MCF 10A (cell line): Measurements from ENCODE around the gene ZNF267. TPM values are rescaled to one million over a fixed set of nuclear protein-coding genes. Genes with fewer than 3 reads are reported as not detected.

Experiments
- BruUV-seq: library from RNA; stranded (reverse); fragments of 400-500 nt; replicated peaks from 2 replicates; lab custom pipeline; 2021; lab: Mats Ljungman, UMichigan
- CTCF ChIA-PET: fragments of 300-600 bp; sonication (Branson Sonifier 250); formaldehyde crosslinking; extraction: SDS; loops from one replicate; lab custom pipeline; 2021; ENCODE audit warnings: antibody characterized with exemption, inconsistent platforms; lab: Yijun Ruan, JAX
- POLR2A ChIA-PET: fragments of 300-600, 350-650 bp; sonication (Branson Sonifier 250); formaldehyde crosslinking; extraction: SDS; loops from one replicate; lab custom pipeline; 2020; ENCODE audit warnings: antibody characterized with exemption, inconsistent platforms; lab: Yijun Ruan, JAX
- DNase-seq: peaks from one replicate; pipeline ENCODE4 v3.0.0-alpha.2; 2018; ENCODE audit not compliant: unreplicated experiment
- H3K27ac Mint-ChIP-seq: one replicate; pipeline ENCODE4 v1.8.0; 2022; ENCODE audit warnings: mild to moderate bottlenecking, low read depth, mixed read lengths; ENCODE audit not compliant: unreplicated experiment
- H3K27me3 Mint-ChIP-seq: one replicate; pipeline ENCODE4 v1.8.0; 2022; ENCODE audit warnings: mixed read lengths; ENCODE audit not compliant: insufficient read depth, unreplicated experiment
- H3K36me3 Mint-ChIP-seq: one replicate; pipeline ENCODE4 v1.8.0; 2022; ENCODE audit warnings: mild to moderate bottlenecking, moderate library complexity, mixed read lengths; ENCODE audit not compliant: insufficient read depth, unreplicated experiment
- H3K4me1 Mint-ChIP-seq: one replicate; pipeline ENCODE4 v1.8.0; 2022; ENCODE audit warnings: mixed read lengths; ENCODE audit not compliant: insufficient read depth, unreplicated experiment
- H3K4me3 Mint-ChIP-seq: one replicate; pipeline ENCODE4 v1.8.0; 2022; ENCODE audit warnings: mild to moderate bottlenecking, moderate library complexity, mixed read lengths; ENCODE audit not compliant: unreplicated experiment
- H3K9me3 Mint-ChIP-seq: one replicate; pipeline ENCODE4 v1.8.0; 2022; ENCODE audit warnings: mixed read lengths; ENCODE audit not compliant: unreplicated experiment
- CTCF ChIP-seq: fragments of 200-600 bp; IDR thresholded peaks from one replicate; pipeline ENCODE4 v1.8.0; 2022; ENCODE audit warnings: antibody characterized with exemption, mild to moderate bottlenecking; ENCODE audit not compliant: unreplicated experiment
- intact Hi-C: fragments of 100-400 bp; cut with micrococcal nuclease; formaldehyde crosslinking; loops from 2 replicates; pipeline ENCODE4 v1.14.1; 2022
- total RNA-seq: library from RNA; stranded (reverse); gene quantifications from 2 replicates; pipeline ENCODE4 v1.2.3, GENCODE V29; 2022

Gene ZNF267
- total RNA-seq, 1 experiment from 2014 or later: 10.1 TPM

- peak; percentile 24 for DNase-seq
- TF ChIP-seq CTCF: no peak
- POLR2A ChIA-PET: interaction anchor here (0.6 to 3.1 kb wide), 5 partner anchors 162 to 759 kb away, joined by 3 to 16 read pairs (median 5); partner anchors contain the start of gene RUSF1
- no TSS peak for BruUV-seq
- intact Hi-C loops: no loop called here
- H3K27me3 Mint-ChIP-seq: no peaks in the 10 kb centered on the region
- peak overlapping the region; percentile 91 for H3K4me3 Mint-ChIP-seq
- CTCF ChIA-PET: interaction anchor here (0.6 to 10.1 kb wide), 2 partner anchors 16 to 887 kb away, joined by 4 to 108 read pairs; no protein-coding TSS in a partner anchor
- H3K4me1 Mint-ChIP-seq: peaks cover 42% of the 10 kb centered on the region
- peaks cover 27% of the 10 kb centered on the region for H3K36me3 Mint-ChIP-seq
- no peaks in the 10 kb centered on the region for H3K9me3 Mint-ChIP-seq
- H3K27ac Mint-ChIP-seq: peak overlapping the region; percentile 94
Measured at GRCh38 chr16:31875112-31875803, 1.7 kb downstream of the ZNF267 start.

- peaks cover 33% of the 10 kb centered on the region for H3K36me3 Mint-ChIP-seq
- H3K9me3 Mint-ChIP-seq: no peaks in the 10 kb centered on the region
- H3K27me3 Mint-ChIP-seq: no peaks in the 10 kb centered on the region
- intact Hi-C loops: no loop called here
- no peak for TF ChIP-seq CTCF
- no peak for DNase-seq
- H3K27ac Mint-ChIP-seq: peak overlapping the region; percentile 94
- ChIA-PET POLR2A (interaction anchor here (0.7 to 1.8 kb wide), 5 partner anchors 163 to 920 kb away, joined by 3 to 12 read pairs (median 5); partner anchors contain the start of gene ARMC5), CTCF (interaction anchor here (1.8 to 10.1 kb wide), 3 partner anchors 8 to 18 kb away, joined by 5 to 108 read pairs (median 12); no protein-coding TSS in a partner anchor)
- peak overlapping the region; percentile 91 for H3K4me3 Mint-ChIP-seq
- no TSS peak for BruUV-seq
- peaks cover 47% of the 10 kb centered on the region for H3K4me1 Mint-ChIP-seq
Measured at GRCh38 chr16:31875928-31876547, 2.4 kb downstream of the ZNF267 start.

GRCh38 chr16:31876951-31877828 lies 3.6 kb downstream of the ZNF267 start:
- ChIA-PET CTCF (interaction anchor here (0.6 to 1.8 kb wide), 6 partner anchors 9 to 719 kb away, joined by 3 to 12 read pairs (median 4); no protein-coding TSS in a partner anchor), POLR2A (interaction anchor here (0.6 to 1.8 kb wide), 15 partner anchors 10 to 921 kb away, joined by 3 to 12 read pairs (median 4); partner anchors contain the start of genes ARMC5, FUS, KAT8 and RUSF1)
- peak overlapping the region; percentile 94 for H3K27ac Mint-ChIP-seq
- TSS peak; percentile 51 for BruUV-seq
- H3K27me3 Mint-ChIP-seq: no peaks in the 10 kb centered on the region
- H3K9me3 Mint-ChIP-seq: no peaks in the 10 kb centered on the region
- intact Hi-C loops: no loop called here
- DNase-seq: peak; percentile 75
- H3K36me3 Mint-ChIP-seq: peaks cover 37% of the 10 kb centered on the region
- TF ChIP-seq CTCF: no peak
- H3K4me3 Mint-ChIP-seq: peak overlapping the region; percentile 43
- H3K4me1 Mint-ChIP-seq: peaks cover 47% of the 10 kb centered on the region
